ENCODE data around the gene RFFL.

GRCh38 chr17:35088356-35088880 lies 24.9 kb upstream of the RFFL start:
- TF ChIP-seq POLR2AphosphoS5 (IDR thresholded peaks at IDR 0.05) (no peak), POLR2A (IDR thresholded peaks at IDR 0.05) (no peak), CTCF (IDR thresholded peaks at IDR 0.05) (no peak)
